GM21423 (cell line): ENCODE results near the gene BAHD1.
"Not testable (repeated sequence)": the region's sequence is repeated elsewhere in the genome, so short reads cannot be mapped to it uniquely, and the experiment has no call there.

Experiments
- ATAC-seq: cut with Tn5 transposase; IDR thresholded peaks from one replicate; pipeline ENCODE4 v1.9.1; 2021; ENCODE audit warnings: mild to moderate bottlenecking, moderate library complexity; ENCODE audit not compliant: unreplicated experiment

Gene BAHD1

DNA sequence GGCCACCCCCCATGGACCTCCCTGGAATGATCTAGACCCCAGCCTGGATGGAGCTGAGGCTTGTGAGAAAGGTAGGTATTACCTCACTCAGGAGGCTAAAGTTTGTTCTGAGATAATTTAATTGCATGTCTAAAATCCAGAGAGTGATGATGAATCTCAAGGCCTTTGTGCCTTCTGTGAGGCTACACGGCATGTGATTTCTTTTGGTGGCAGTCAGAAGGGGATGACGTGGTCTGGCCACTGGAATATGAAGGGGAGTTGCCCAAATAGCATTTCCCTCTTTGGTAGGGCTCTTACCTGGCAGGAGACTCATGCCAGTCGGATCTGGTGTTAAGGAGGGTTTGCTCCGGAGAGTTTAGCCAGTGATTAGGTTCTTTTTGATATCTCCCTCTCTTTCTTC lies 2.5 kb downstream of the BAHD1 start:
- no peak for ATAC-seq

DNA sequence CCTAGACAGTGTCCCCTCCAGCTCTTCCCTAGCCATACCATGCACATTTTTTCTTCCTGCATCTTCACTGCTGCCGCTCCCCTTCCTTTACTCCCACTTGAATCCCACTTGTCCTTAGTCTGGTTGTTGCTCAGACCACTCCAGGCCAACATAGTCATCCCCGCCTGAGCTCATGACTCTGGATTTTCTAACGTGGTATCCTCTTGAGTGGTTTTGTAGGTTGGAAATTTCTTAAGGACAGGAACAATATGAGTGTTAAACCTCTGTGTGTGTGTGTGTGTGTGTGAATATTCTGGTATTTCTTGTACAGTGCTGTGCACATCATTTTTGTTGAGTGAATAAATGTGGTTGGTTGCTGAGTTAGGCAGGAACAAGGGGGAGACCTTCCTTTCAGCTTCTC lies 3.1 kb downstream of the BAHD1 start:
- ATAC-seq = no peak

DNA sequence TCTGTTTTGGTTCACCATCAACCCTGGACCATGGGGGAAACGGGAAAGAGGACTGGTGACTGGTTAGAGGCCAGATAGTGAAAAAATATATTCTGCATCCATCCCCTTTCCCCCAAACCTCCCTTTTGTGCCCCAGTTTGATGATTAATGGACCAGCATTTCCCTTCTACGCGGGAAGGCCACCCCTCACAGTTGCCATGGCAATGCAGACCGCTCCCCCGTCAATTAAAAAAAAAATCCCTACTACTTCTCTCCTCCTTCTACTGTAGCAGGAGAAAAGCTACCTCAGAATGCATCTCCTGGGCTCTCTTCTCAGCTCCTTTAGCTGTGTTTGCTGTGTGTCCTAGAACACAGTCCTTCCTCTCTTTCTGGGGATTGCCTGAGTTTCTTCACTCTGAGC lies 4.0 kb downstream of the BAHD1 start:
- ATAC-seq = no peak

DNA sequence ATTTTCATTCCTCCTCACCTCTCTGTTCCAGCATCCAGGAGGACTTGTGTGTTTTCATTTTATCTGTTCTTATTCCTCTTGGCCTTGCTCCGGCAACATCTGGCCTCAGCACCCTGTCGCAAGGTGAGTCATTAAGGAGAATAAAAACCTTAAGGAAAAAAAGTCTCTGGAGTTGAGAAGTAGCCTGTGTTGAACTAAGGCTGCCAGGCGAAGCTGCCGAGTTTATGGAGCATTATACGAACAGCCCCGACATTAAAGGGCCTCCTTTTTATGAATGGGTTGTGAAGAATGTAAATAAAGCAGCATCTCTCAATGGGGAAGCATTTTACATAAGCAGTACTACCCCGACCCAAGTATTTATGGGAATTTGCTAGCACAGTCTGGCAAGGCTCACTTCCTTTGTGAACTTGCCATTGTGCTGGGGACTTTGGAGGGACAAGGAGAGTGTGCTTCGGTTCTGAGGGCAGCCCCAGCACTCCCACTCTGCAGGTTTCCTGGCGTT lies 4.7 kb downstream of the BAHD1 start:
- no peak for ATAC-seq

DNA sequence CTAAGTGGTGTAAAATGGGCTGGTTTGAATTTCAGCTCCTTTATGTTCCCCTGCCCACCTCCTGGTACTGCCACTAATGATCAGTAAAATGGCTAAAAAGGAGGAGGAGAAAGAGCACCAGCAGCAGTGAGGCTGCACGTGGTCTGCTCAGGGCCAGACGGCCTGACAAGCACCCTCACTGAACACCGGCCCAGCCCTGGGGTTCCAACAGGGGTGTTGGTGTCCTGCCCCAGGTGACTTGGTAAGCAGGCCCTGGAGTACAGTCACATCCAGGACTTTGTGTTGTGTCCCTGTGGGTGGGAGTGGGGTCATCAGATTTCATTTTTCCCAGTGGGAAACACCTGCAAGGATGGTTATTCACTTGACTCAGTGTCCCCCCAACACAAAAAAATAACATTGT lies 5.4 kb downstream of the BAHD1 start:
- ATAC-seq = no peak

DNA sequence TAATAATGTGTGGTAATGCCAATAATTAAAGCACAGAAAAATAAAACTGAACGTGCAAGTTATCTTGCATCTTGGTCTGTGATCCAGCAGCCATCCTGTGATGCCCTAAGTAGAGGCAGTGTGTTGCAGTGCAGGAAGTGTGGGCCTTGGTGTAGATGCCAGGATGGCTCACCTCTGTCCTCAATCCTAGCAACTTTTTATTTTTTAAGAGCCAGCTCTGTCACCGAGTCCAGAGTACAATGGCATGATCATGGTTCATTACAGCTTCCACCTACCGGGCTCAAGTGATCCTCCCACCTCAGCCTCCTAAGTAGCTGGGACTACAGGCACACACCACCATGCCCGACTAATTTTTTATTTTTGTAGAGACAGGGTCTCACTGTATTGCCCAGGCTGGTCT lies 7.6 kb downstream of the BAHD1 start:
- no peak for ATAC-seq

DNA sequence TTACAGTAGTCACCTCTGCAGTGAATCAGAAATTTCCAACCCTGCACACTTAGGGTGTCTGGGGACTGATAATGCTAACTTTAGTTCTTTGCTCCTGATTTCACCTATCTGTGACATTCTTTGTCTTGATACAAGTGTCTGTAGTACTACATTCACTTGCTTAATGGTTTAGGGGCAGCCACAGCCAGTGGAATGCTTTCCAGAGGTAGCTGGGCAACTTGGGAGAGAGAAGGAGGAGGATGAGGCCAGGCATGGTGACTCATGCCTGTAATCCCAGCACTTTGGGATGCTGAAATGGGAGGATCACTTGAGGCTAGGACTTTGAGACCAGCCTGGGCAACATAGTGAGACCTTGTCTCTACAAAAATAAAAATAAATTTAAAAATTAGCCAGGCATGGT lies 8.5 kb downstream of the BAHD1 start:
- ATAC-seq = no peak

DNA sequence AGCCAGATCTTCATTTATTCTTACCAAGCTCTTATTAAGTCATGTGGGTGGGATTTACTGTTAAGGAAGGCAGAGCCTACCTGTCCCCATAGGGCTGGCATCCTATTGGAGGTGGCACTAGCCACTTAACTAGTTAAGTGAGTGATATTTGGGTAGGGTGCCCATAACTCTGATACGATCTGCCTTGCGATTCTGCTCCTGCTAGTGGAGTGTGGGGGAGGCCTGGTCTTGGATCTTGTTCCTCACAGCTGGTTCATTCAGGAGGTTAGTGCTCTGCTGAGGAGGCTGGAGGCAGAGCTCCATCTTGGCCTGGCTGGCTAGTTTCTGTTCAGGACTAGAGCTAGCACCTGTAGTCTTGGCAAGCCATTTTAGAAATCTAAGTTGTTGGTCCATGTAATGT lies 9.3 kb downstream of the BAHD1 start:
- no peak for ATAC-seq

DNA sequence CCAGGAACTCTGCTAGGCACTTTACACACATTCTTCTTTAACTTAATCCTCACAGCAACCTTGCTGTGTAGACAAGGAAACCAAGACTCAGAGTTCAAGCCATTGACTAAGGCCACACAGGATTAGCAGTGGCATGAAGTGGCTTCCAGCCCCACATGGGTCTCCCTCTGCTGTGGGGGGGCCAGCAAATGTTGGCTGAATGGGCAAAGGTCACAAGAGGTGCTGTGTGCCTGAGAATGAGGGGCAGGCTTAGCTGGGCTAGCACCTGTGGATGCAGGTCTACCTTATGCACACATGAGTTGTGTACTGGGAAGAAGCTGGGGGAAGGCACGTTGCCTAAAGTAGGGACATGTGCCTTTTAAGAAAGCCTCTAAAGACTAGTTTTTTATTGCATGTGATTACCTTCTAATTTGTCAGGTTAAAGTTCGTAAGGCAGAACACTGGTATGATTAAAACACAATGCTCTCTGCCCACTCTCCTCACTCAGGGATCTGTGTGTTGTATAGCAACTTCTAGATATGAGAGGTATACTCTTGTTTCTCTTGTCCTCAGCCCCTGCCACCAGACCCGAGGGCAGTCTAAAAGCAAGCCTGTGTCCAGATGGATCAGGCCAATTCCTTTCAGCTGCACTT lies 10.9 kb downstream of the BAHD1 start:
- ATAC-seq = no peak

DNA sequence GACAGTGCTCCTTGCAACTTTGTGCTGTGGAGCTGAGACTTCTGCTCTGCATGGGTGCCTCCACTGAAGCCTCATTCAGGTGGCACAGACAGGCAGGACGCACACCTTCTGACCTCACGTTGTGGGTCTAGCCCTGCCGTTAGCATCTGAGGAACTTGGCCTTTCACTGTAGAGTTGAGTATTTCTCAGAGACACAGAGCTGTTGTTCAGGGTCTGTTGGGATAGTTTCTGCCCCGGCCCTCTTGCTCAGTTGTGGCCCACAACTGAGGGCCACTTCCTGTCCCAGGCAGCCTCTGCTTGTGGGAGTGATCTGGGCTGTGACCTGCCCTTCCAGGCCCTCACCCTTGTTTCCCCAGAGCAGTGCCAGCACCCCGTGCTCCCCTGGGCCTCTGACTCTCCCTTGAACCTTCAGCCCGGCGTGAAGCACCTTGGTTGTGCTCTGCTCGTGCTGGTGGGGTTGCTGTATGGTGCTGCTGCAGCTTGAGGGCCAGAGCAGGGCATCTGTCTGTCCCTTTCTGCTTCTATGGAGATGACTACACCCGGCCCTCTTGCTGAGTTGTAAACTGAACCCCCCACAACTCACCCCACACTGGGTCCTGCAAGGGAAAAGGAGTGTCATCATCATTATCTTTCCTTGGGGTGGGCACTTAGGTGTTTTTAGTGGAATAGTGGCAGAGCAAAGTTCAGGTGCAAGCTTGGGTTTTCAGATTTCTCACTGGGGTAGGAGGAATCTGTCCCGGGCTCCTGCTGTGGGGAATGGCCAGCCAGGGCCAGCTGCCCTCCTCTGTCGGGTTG lies 11.7 kb downstream of the BAHD1 start:
- ATAC-seq = no peak

DNA sequence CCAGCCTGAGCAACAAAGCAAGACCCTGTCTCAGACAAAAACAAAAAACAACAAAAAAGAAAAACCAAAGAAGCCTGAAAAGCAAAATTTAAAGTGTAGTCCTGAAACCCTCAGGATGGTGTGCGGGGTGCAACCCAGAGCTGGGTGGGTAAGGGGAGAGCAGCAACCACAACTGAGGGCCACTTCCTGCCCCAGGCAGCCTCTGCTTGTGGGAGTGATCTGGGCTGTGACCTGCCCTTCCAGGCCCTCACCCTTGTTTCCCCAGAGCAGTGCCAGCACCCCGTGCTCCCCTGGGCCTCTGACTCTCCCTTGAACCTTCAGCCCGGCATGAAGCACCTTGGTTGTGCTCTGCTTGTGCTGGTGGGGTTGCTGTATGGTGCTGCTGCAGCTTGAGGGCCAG lies 13.2 kb downstream of the BAHD1 start:
- ATAC-seq = not testable (repeated sequence)

DNA sequence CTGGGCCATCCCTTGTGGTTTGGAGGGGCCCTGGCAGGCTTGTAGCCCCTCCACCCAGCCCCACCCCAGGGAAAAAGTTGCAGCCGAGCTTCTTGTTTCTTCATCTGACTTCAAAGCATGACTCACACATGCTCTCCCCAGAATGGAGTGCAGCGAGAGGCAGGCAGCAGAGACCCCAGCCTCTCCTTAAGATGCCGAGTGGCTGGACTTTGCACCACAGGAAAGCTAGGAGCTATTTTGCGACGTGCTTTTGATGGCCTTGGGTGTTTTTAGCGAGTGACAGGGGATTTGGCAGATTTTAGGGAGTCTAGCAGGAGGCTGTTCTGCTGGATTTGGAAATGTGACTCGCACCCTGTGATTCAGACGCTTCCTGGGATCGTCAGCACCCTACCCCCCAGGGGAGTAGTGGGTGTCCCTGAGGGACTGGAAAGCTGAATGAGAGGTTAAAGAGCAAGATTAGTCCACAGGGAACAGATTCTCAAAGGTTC lies 14.2 kb downstream of the BAHD1 start:
- no peak for ATAC-seq

DNA sequence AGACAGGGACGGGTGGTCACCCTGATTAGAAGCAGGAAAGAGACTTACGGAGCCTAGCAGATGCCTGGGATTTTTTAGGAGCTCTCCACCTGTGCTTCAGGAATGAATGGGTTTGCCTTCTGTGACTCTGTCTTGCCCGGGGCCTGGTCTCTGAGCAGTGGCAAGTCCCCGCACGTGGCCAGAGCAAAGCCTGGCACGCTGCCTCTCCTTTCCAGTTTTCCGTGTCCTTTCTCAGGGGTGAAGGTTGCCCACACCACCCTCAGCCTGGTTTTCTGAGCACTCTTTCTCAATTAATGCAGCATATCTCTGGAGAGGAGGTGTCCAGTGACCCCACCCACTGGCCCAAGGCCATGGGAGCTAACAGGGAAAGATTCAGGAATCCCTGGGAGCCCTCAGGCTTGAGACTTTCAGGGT lies 15.6 kb downstream of the BAHD1 start:
- no peak for ATAC-seq

DNA sequence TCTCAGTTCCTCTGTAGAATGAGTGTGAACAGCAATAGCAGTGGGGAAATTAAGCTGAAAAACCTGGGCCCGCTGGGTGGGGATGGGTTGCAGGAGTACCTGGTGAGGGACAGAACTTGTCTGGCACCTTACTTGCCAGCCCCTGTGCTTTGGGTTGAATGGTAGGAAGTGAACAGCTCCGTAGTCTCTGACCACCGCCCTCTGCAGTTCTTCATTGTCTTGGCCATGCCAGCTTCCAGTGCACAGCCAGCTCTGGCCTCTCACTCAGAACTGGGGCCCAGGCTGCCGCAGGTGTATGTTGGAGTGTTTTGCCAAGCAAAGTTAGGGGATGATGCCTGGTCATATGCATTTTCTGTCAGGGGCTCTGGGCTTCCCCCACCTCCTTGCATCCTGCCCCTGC lies 16.0 kb downstream of the BAHD1 start:
- ATAC-seq = no peak

DNA sequence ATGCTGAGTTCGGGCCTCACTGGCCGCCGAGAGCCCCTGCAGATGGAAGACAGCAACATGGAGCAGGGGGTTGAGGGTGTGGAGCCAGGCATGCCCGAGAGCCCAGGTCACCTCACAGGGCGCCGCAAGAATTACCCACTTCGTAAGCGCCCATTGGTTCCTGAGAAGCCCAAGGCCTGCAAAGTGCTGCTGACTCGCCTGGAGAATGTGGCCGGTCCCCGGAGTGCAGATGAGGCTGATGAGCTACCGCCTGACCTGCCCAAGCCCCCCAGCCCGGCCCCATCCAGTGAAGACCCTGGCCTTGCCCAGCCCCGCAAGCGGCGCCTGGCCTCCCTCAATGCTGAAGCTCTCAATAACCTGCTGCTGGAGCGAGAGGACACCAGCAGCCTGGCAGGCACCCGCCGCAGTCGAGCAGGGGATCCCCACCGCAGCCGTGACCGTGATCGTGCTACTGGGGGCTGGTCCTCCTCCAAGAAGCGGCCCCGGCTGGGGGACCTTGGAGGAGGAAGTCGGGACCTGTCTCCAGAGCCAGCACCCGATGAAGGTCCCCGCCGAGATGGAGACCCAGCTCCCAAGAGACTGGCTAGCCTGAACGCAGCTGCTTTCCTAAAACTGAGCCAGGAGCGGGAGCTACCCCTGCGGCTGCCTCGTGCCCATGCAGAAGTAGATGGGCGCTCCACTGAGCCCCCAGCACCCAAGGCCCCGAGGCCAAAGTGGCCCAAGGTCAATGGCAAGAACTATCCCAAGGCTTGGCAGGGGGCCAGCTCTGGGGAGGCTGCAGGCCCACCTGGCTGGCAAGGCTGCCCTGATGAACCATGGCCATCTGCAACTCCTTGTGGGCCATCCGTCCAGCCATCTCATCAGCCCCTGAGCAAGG lies 18.0 kb downstream of the BAHD1 start:
- ATAC-seq = no peak

DNA sequence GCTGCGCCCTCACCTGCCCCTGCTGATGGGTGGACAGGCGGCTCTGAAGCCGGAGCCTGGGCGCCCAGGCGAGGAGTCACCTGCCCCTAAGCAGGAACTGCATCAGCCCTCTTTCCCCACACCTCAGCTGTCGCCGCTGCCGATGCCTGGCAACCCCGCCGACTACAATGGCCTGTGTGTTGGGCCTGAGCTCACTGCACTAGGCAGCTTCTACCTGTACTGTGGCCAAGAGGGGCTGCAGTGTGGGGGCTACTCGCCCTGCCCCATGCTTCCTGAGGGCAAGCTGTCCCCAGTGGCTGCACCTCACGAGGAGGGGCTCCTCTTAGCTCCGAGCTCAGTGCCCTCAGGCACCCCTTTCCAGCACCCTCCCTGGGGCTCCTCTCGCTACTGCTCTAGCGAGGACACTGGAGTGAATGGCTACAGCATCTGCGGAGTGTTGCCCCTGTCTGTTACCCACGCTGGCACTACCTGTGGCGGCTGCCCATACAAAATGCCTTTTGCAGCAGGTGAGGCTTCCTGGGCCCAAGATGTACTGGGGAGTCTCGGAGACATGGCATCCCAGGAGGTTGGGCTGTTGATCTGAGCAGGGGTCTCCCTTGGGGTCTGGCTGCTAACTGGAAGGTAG lies 18.8 kb downstream of the BAHD1 start:
- no peak for ATAC-seq

DNA sequence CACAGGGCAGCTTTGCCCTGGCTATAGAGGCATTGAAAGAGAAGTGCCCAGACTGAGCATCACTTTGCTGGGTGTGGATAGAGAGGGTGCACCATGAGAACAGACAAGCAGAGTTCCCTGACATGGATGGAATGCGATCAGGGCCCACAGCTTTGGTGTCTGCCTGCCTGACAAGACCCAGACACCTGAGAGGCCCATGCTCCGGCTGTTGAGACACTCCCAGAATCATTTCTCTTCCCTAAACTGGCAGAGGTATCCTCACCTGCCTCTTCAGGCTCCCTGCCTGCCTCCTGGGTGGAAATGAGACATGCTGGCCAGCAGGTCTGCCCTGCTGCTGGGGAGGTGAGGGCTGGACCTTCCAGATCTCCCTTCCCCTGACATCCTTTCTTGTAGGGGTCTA lies 19.7 kb downstream of the BAHD1 start:
- no peak for ATAC-seq

DNA sequence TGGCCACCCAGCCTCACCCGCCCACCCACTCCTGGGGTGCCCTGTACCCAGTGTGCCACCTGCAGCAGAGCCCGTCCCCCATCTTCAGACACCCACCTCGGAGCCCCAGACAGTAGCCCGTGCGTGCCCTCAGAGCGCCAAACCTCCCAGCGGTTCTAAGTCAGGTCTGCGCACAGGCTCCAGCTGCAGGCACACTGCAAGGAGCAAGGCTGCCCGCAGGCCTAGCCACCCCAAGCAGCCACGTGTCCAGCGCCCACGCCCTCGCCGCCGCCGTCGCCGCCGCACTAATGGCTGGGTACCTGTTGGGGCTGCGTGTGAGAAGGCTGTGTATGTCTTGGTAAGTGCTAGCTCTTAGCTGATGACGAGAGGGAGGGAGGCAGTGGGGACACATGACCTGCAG lies 21.2 kb downstream of the BAHD1 start:
- no peak for ATAC-seq

DNA sequence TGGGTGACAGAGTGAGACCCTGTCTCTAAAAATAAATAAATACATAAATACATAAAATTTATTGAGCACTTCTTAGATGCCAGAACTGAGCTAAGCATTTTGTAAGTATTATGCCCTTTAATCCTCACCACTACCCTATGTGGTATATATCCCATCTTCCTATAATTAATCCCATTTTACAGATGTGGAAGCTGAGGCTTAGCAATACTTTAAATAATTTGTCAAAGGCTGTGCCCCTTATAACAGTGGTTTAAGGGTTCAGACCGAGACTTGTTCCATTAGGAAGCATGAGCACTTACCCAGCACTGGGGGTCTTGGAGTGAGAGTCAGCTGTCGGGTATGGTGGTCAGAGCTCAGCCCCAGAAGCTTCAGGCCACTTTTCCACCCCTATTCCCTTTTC lies 22.5 kb downstream of the BAHD1 start:
- no peak for ATAC-seq

DNA sequence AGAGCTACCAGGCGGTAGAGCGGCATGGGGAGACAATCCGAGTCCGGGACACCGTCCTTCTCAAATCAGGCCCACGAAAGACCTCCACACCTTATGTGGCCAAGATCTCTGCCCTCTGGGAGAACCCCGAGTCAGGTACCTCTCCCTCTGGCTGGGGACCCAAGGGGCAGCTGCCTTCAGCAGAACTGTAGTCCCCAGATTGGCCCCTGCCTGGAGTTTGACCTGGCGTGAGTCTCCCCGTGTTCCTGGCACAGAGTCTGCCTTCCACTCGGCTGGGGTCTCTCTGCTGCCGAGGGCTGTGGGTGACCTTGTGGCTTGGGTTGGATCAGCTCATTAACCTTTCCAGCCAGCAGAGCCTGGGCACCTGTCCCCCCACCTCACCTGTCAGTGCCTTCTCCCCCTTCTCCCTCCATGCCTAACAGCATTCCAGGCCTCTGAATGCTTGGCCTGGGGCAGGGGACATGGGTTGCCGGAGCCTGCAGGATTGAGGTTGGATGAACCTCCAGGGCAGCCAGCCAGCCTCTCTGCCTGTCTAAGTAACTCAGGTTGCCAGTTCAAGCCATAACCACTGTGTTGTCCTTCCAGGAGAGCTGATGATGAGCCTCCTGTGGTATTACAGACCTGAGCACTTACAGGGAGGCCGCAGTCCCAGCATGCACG lies 23.3 kb downstream of the BAHD1 start:
- ATAC-seq = no peak
